PC-9 (cell line): ENCODE measurements around the gene CDCA7L. TPM values are rescaled to one million over a fixed set of nuclear protein-coding genes. Genes with fewer than 3 reads are reported as not detected.
A peak's percentile ranks its signal among the peaks of the same experiment; 100 is the strongest.

ENCODE experiments used
- BruUV-seq: library from RNA; stranded (reverse); fragments of 400-500 nt; replicated peaks from 2 replicates; lab custom pipeline; 2021; lab: Mats Ljungman, UMichigan
- CTCF ChIA-PET: fragments of 300-600 bp; sonication (Branson Sonifier 250); formaldehyde crosslinking; loops from one replicate; lab custom pipeline; 2022; ENCODE audit warnings: antibody characterized with exemption; lab: Charles Lee
- POLR2A ChIA-PET: fragments of 300-600 bp; sonication (Branson Sonifier 250); formaldehyde crosslinking; loops from one replicate; lab custom pipeline; 2022; ENCODE audit warnings: antibody characterized with exemption; ENCODE audit not compliant: unreplicated experiment; lab: Charles Lee
- DNase-seq, 2 experiments: peaks; one replicate each; pipeline versions ENCODE4 v3.0.0 to v3.0.0-alpha.2; 2015 to 2022; ENCODE audit warnings: mixed read lengths in 1 of 2
- H2AFZ ChIP-seq: fragments of 200-600 bp; sonication (generic); 2 replicates; pipeline ENCODE4 v1.8.1; 2017; ENCODE audit warnings: antibody characterized with exemption
- H3F3A ChIP-seq: fragments of 200-600 bp; sonication (generic); 2 replicates; pipeline ENCODE4 v1.8.1; 2017; ENCODE audit warnings: antibody characterized with exemption, mild to moderate bottlenecking, low read depth; ENCODE audit not compliant: insufficient read depth
- H3K27ac ChIP-seq: fragments of 200-600 bp; sonication (generic); 2 replicates; pipeline ENCODE4 v1.6.1; 2016; ENCODE audit warnings: mixed run types
- H3K27me3 ChIP-seq: fragments of 200-600 bp; sonication (generic); 2 replicates; pipeline ENCODE4 v1.6.1; 2016; ENCODE audit warnings: low read depth, mixed run types; ENCODE audit not compliant: insufficient read depth
- H3K36me3 ChIP-seq: fragments of 200-600 bp; sonication (generic); 2 replicates; pipeline ENCODE4 v1.6.1; 2016; ENCODE audit warnings: low read depth, mixed run types
- H3K4me1 ChIP-seq: fragments of 200-600 bp; sonication (generic); replicated peaks from 2 replicates; pipeline ENCODE4 v1.6.1; 2016; ENCODE audit warnings: mixed run types; ENCODE audit not compliant: insufficient read depth
- H3K4me2 ChIP-seq: fragments of 200-600 bp; sonication (generic); 2 replicates; pipeline ENCODE4 v1.6.1; 2017; ENCODE audit warnings: mixed run types
- H3K4me3 ChIP-seq: fragments of 200-600 bp; sonication (generic); 2 replicates; pipeline ENCODE4 v1.6.1; 2016; ENCODE audit warnings: mixed run types
- H3K79me2 ChIP-seq: fragments of 200-600 bp; sonication (generic); 2 replicates; pipeline ENCODE4 v1.6.1; 2017; ENCODE audit warnings: low read depth, mixed run types
- H3K9me2 ChIP-seq: fragments of 200-600 bp; sonication (generic); 2 replicates; pipeline ENCODE4 v1.8.1; 2017; ENCODE audit warnings: mild to moderate bottlenecking; ENCODE audit not compliant: insufficient read depth
- H3K9me3 ChIP-seq: fragments of 200-600 bp; sonication (generic); 2 replicates; pipeline ENCODE4 v1.8.1; 2016; ENCODE audit warnings: low read depth; ENCODE audit not compliant: insufficient read depth
- H4K20me1 ChIP-seq: fragments of 200-600 bp; sonication (generic); 2 replicates; pipeline ENCODE4 v1.8.1; 2017; ENCODE audit not compliant: insufficient read depth
- EZH2 ChIP-seq: fragments of 200-600 bp; sonication (generic); IDR thresholded peaks from 2 replicates; pipeline ENCODE4 v1.8.0; 2017; ENCODE audit warnings: antibody characterized with exemption, low read depth
- intact Hi-C: fragments of 100-400 bp; cut with micrococcal nuclease; formaldehyde crosslinking; loops from one replicate; pipeline ENCODE4 v1.10.0; 2022; ENCODE audit not compliant: unreplicated experiment
- total RNA-seq: library from RNA; stranded (reverse); gene quantifications from 2 replicates; pipeline ENCODE4 v1.2.3, GENCODE V29; 2021
- TF ChIP-seq, protein P1 (sequence below): fragments of 200-600 bp; sonication (generic); conservative IDR thresholded peaks from 2 replicates; pipeline ENCODE4 v1.6.1; 2017; ENCODE audit warnings: mixed run types, antibody characterized with exemption, mild to moderate bottlenecking, moderate library complexity

CDCA7L gene
- total RNA-seq, 1 experiment from 2014 or later = 243 TPM

DNA sequence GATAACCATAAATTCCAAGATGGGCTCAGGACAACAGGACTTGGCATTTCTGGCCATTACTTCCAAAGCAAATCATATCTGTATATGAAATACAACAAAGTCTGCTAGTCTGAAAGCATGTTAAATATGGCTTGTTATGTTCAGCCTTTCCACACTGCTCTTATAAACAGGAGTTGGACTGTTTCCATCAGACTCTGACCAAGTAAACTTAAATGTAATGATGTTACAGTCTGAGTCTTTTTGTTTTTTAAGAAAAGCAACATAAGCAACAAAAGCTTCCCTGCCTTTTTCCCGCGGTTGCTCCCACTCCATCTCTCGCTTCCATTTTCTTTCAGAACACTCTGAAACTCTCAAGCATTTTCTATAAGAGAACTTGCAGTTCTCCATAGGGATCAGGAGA, 8.1 kb upstream of the CDCA7L start:
- H3K36me3 ChIP-seq = no peaks in the 10 kb centered on the region
- H3K79me2 ChIP-seq = no peaks in the 10 kb centered on the region
- no peak overlapping the region for H3K27ac ChIP-seq
- ChIA-PET POLR2A (no interaction called here), CTCF (no interaction called here)
- H3K27me3 ChIP-seq = no peaks in the 10 kb centered on the region
- TF ChIP-seq, protein P1, sequence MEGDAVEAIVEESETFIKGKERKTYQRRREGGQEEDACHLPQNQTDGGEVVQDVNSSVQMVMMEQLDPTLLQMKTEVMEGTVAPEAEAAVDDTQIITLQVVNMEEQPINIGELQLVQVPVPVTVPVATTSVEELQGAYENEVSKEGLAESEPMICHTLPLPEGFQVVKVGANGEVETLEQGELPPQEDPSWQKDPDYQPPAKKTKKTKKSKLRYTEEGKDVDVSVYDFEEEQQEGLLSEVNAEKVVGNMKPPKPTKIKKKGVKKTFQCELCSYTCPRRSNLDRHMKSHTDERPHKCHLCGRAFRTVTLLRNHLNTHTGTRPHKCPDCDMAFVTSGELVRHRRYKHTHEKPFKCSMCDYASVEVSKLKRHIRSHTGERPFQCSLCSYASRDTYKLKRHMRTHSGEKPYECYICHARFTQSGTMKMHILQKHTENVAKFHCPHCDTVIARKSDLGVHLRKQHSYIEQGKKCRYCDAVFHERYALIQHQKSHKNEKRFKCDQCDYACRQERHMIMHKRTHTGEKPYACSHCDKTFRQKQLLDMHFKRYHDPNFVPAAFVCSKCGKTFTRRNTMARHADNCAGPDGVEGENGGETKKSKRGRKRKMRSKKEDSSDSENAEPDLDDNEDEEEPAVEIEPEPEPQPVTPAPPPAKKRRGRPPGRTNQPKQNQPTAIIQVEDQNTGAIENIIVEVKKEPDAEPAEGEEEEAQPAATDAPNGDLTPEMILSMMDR = no peak
- no peak for TF ChIP-seq EZH2
- H3K4me2 ChIP-seq = no peak overlapping the region
- peak in 1 of 2 experiments; percentile 12 for DNase-seq
- H3K9me3 ChIP-seq = no peaks in the 10 kb centered on the region
- intact Hi-C loops = no loop called here
- no peaks in the 10 kb centered on the region; the same call in 1 of the 2 replicates for H3K9me2 ChIP-seq
- no peak overlapping the region for H3K4me3 ChIP-seq
- BruUV-seq = no TSS peak
- H3K4me1 ChIP-seq = no peaks in the 10 kb centered on the region
- no peaks in the 10 kb centered on the region for H4K20me1 ChIP-seq
- no peak overlapping the region for H2AFZ ChIP-seq
- H3F3A ChIP-seq = no peaks in the 10 kb centered on the region

DNA sequence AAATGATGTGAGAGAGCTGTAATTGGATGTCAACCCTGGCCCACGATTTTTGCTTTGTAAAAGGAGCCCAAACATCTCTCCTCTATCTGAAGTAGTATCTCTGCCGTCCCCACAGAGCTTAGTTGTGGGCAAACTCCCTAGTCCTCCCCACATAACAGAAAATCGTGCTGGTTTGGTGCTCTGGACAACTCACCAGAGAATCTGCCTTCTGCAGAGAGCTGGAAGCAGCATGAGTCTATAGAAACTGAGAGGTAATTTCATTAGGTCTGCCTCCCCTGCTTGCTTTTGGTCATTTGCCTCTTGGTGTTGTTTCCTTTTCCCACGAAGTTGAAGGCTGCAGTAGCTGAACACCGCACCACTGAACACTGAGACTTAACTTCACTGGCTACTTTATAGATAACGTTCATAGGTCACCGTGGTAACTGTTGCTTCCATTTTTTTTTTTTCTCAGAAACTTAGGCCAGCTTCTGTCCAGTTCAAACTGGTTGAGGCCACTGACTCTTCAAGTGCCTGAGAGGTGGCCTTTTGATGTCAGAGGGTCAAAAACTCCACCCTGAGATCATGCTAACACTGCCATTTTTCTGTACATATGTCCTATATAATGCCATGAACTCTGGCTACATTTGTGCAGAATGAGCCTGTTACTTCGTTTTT, 3.3 kb upstream of the CDCA7L start:
- Histone ChIP-seq H3K27ac (no peak overlapping the region), H3K36me3 (no peaks in the 10 kb centered on the region), H3K79me2 (peaks cover 11% of the 10 kb centered on the region), H3K4me1 (peaks cover 20% of the 10 kb centered on the region), H2AFZ (no peak overlapping the region), H3K4me2 (no peak overlapping the region), H3K27me3 (no peaks in the 10 kb centered on the region), H3K9me3 (no peaks in the 10 kb centered on the region), H3K9me2 (no peaks in the 10 kb centered on the region; the same call in 1 of the 2 replicates), H4K20me1 (peaks cover 1% of the 10 kb centered on the region), H3F3A (peaks cover 27% of the 10 kb centered on the region), H3K4me3 (no peak overlapping the region)
- intact Hi-C loops = loop anchor here (5.0 to 10.0 kb wide), 2 partner anchors 522 to 1646 kb away; partner anchors contain the start of genes CCDC126 and SP4
- no TSS peak for BruUV-seq
- ChIA-PET POLR2A (no interaction called here), CTCF (no interaction called here)
- peak in 1 of 2 experiments; percentile 24 for DNase-seq
- TF ChIP-seq, protein P1 = no peak

DNA sequence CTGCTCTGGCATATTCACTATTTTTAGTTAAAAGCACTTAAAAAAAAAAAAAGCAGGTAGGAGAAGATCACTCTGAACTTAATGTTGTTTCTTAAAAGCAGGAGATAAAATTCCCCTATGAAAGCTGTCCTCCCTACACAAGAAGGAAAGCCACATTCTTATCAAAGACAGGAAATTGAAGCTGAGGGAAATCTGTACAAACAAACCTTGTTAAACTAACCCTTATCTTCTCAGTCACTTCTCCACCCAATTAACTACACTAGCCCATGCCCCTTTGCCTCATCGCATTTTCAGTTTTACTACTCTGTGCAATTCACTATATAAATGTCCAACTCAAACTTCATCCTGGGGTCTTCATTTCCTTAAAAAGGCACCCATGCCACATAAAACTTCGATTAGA, 2.7 kb upstream of the CDCA7L start:
- TF ChIP-seq, protein P1 = no peak
- no peak for TF ChIP-seq EZH2
- no peaks in the 10 kb centered on the region for H3K9me3 ChIP-seq
- no peaks in the 10 kb centered on the region for H3K27me3 ChIP-seq
- DNase-seq = peak in 1 of 2 experiments; percentile 8
- no peak overlapping the region for H3K27ac ChIP-seq
- no peak overlapping the region for H3K4me3 ChIP-seq
- H3K9me2 ChIP-seq = no peaks in the 10 kb centered on the region; the same call in 1 of the 2 replicates
- peaks cover 26% of the 10 kb centered on the region for H3K4me1 ChIP-seq
- intact Hi-C loops = loop anchor here (5.0 to 10.0 kb wide), 2 partner anchors 521 to 1646 kb away; partner anchors contain the start of genes CCDC126 and SP4
- POLR2A ChIA-PET = no interaction called here
- H3K4me2 ChIP-seq = no peak overlapping the region
- CTCF ChIA-PET = no interaction called here
- BruUV-seq = no TSS peak
- H3K36me3 ChIP-seq = no peaks in the 10 kb centered on the region
- peaks cover 8% of the 10 kb centered on the region for H4K20me1 ChIP-seq
- peaks cover 27% of the 10 kb centered on the region for H3F3A ChIP-seq
- H2AFZ ChIP-seq = no peak overlapping the region
- H3K79me2 ChIP-seq = peaks cover 18% of the 10 kb centered on the region
